Right lobe of liver (tissue), 6 donors: ENCODE measurements around the gene MUSK. TPM values are rescaled to one million over a fixed set of nuclear protein-coding genes. Genes with fewer than 3 reads are reported as not detected.

Experiments
- ATAC-seq, 4 donors: fragments of 200-7000 bp; cut with Tn5 transposase; one replicate each; pipeline ENCODE4 v1.9.1; 2020; ENCODE audit warnings: mild to moderate bottlenecking in 4 of 4, moderate library complexity in 4 of 4
- DNase-seq, 3 donors: peaks; one replicate each; pipeline ENCODE4 v3.0.0-alpha.2; 2020
- H3K27ac ChIP-seq, 3 donors: fragments of 200-600 bp; one replicate each; pipeline ENCODE4 v1.8.0; 2022
- H3K27me3 ChIP-seq, 2 donors: fragments of 200-600 bp; one replicate each; pipeline ENCODE4 v1.8.0; 2022
- H3K36me3 ChIP-seq, 4 donors: fragments of 200-600 bp; sonication (generic) in 1 of 4; one replicate each; pipeline versions ENCODE4 v1.5.1 to v1.8.0; 2017 to 2022; ENCODE audit warnings: control low read depth in 1 of 4
- H3K4me1 ChIP-seq, 4 donors: fragments of 200-600 bp; sonication (generic) in 1 of 4; one replicate each; pipeline versions ENCODE4 v1.5.1 to v1.8.0; 2017 to 2022; ENCODE audit warnings: control low read depth in 1 of 4
- H3K4me3 ChIP-seq, 3 donors: fragments of 200-600 bp; one replicate each; pipeline ENCODE4 v1.8.0; 2022
- H3K9me3 ChIP-seq, 4 donors: fragments of 200-600 bp; sonication (generic) in 1 of 4; one replicate each; pipeline versions ENCODE4 v1.5.1 to v1.8.0; 2017 to 2022; ENCODE audit warnings: control low read depth in 1 of 4
- CTCF ChIP-seq, 4 donors: fragments of 200-600 bp in 3 of 4; fragments of 450-650 bp in 1 of 4; IDR thresholded peaks; one replicate each; pipeline versions ENCODE4 v1.5.1 to v1.8.0; 2016 to 2022; ENCODE audit warnings: antibody characterized with exemption in 4 of 4, mild to moderate bottlenecking in 2 of 4
- POLR2A ChIP-seq: fragments of 450-650 bp; IDR thresholded peaks from one replicate; pipeline ENCODE4 v1.6.1; 2017; ENCODE audit warnings: antibody characterized with exemption, mild to moderate bottlenecking
- WGBS: methylation state at CpG from one replicate; pipeline ENCODE4 v1.1.6; 2018; ENCODE audit warnings: low coverage, low lambda C conversion rate; ENCODE audit not compliant: insufficient coverage; ENCODE audit errors: missing lambda C conversion rate; 5-methylcytosine and 5-hydroxymethylcytosine counted together
- intact Hi-C, 2 donors: fragments of 100-400 bp; cut with DNase I; formaldehyde crosslinking; loops; one replicate each; pipeline versions ENCODE4 v1.11.2 to v1.14.1; 2022
- total RNA-seq, 6 experiments: library from RNA; depleted of rRNA in 2 of 6; stranded (reverse); fragments of >200 nt in 2 of 6; fragmentation: NEBNext Ultra II Directional in 3 of 6; extraction: Animal tissue kit (Norgen Biotek cat#: 25700) in 3 of 6; gene quantifications; one replicate each; pipeline versions ENCODE4 v1.1.0 to v1.2.4, GENCODE V29; 2016 to 2023
- donor health status: DM: no; HTN: yes; CAD: no.
- donor health status: DM: no; HTN: no; CAD: no.
- donor health status: DM: no; HTN: no; CAD: no.
- donor health status: DM: no; HTN: yes; CAD: no.
- donor health status: DM: no; HTN: yes; CAD: no.

MUSK gene
- total RNA-seq, 6 experiments from 2014 or later = 0.06 to 0.12 (median 0.12) TPM; not detected in 2

- intact Hi-C loops = no loop called here
- no peak overlapping the region for H3K27ac ChIP-seq
These were observed 74.3 kb downstream of the MUSK start for GRCh38 chr9:110742741-110743371.

GRCh38 chr9:110744715-110745384 is 76.3 kb downstream of the MUSK start:
- no peak for ATAC-seq

More at GRCh38 chr9:110742741-110743371, 74.3 kb downstream of the MUSK start:
- no peak for ATAC-seq
- no peaks in the 10 kb centered on the region for H3K36me3 ChIP-seq
- H3K9me3 ChIP-seq = no peaks in the 10 kb centered on the region
- no peak for DNase-seq
- no peak overlapping the region for H3K4me3 ChIP-seq
- no peaks in the 10 kb centered on the region for H3K4me1 ChIP-seq
- 49% methylated on average over 8 of the region's 8 CpGs for WGBS
- TF ChIP-seq POLR2A (no peak), CTCF (IDR thresholded peaks at IDR 0.05) (no peak)
- H3K27me3 ChIP-seq = no peaks in the 10 kb centered on the region

DNA sequence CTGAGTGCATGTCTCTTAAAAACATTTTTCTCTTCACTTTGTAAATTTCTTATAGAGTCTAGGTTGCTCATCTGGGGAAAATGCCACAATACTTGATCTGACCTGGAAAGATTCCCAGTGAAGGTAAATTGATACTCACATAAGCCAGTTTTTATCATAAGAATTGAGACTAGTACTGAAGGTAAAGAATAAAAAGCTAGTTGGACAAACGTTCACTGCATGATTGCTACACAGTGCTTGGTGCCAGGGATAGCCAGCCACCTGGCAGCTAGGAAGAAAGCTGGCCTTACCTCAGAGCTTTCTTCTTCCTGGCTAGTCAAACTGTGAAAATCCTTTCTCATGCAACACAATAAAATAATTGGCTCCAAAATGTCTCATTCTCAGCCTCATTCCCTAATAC is 77.1 kb downstream of the MUSK start:
- ATAC-seq = no peak
- H3K36me3 ChIP-seq = no peaks in the 10 kb centered on the region
- no peaks in the 10 kb centered on the region for H3K4me1 ChIP-seq
- H3K4me3 ChIP-seq = no peak overlapping the region
- H3K27me3 ChIP-seq = no peaks in the 10 kb centered on the region
- H3K27ac ChIP-seq = no peak overlapping the region
- intact Hi-C loops = no loop called here
- TF ChIP-seq CTCF (IDR thresholded peaks at IDR 0.05) = no peak
- TF ChIP-seq POLR2A = no peak
- DNase-seq = no peak
- H3K9me3 ChIP-seq = no peaks in the 10 kb centered on the region
- WGBS = 15% methylated on average over 1 of the region's 1 CpG

More at GRCh38 chr9:110744715-110745384, 76.3 kb downstream of the MUSK start:
- intact Hi-C loops = no loop called here
- Histone ChIP-seq H3K27ac (no peak overlapping the region), H3K36me3 (no peaks in the 10 kb centered on the region), H3K4me1 (no peaks in the 10 kb centered on the region), H3K4me3 (no peak overlapping the region), H3K27me3 (no peaks in the 10 kb centered on the region), H3K9me3 (no peaks in the 10 kb centered on the region)
- 50% methylated on average over 4 of the region's 4 CpGs for WGBS
- TF ChIP-seq CTCF (IDR thresholded peaks at IDR 0.05) = no peak
- TF ChIP-seq POLR2A = no peak
- DNase-seq = no peak

- intact Hi-C loops = no loop called here
- 41% methylated on average over 4 of the region's 4 CpGs for WGBS
- Histone ChIP-seq H3K27me3 (no peaks in the 10 kb centered on the region), H3K9me3 (no peaks in the 10 kb centered on the region), H3K4me3 (no peak overlapping the region), H3K27ac (no peak overlapping the region), H3K4me1 (no peaks in the 10 kb centered on the region), H3K36me3 (no peaks in the 10 kb centered on the region)
- ATAC-seq = no peak
- no peak for DNase-seq
- TF ChIP-seq CTCF (IDR thresholded peaks at IDR 0.05) = no peak
- no peak for TF ChIP-seq POLR2A
These were observed 77.8 kb downstream of the MUSK start for GRCh38 chr9:110746211-110746930.
